A673 (cell line): ENCODE results near the gene IFNL1. TPM values are rescaled to one million over a fixed set of nuclear protein-coding genes. Genes with fewer than 3 reads are reported as not detected.

Source experiments
- BruUV-seq: library from RNA; stranded (reverse); fragments of 400-500 nt; replicated peaks from 2 replicates; lab custom pipeline; 2021; lab: Mats Ljungman, UMichigan
- CTCF ChIA-PET: fragments of 300-600 bp; sonication (Branson Sonifier 250); formaldehyde crosslinking; loops from one replicate; lab custom pipeline; 2022; ENCODE audit warnings: antibody characterized with exemption; lab: Charles Lee
- POLR2A ChIA-PET: fragments of 300-600 bp; sonication (Branson Sonifier 250); formaldehyde crosslinking; loops from one replicate; lab custom pipeline; 2022; ENCODE audit warnings: antibody characterized with exemption; ENCODE audit not compliant: low non-redundant PET; lab: Charles Lee
- DNase-seq: peaks from one replicate; pipeline ENCODE4 v3.0.0-alpha.2; 2015; ENCODE audit warnings: low spot score
- H3K27ac ChIP-seq: fragments of 200-600 bp; sonication (generic); 2 replicates; pipeline ENCODE4 v1.5.1; 2016; ENCODE audit warnings: mixed run types, low read depth, mild to moderate bottlenecking, mixed read lengths, antibody characterized with exemption, low read length; ENCODE audit not compliant: poor library complexity, severe bottlenecking
- H3K27me3 ChIP-seq: fragments of 200-600 bp; sonication (generic); replicated peaks from 2 replicates; pipeline ENCODE4 v1.6.1; 2017; ENCODE audit warnings: mixed run types, low read depth, mild to moderate bottlenecking, mixed read lengths, antibody characterized with exemption, low read length; ENCODE audit not compliant: insufficient read depth, poor library complexity
- H3K36me3 ChIP-seq: fragments of 200-600 bp; sonication (generic); 2 replicates; pipeline ENCODE4 v1.6.1; 2016; ENCODE audit warnings: mixed run types, mild to moderate bottlenecking, mixed read lengths, antibody characterized with exemption, low read length; ENCODE audit not compliant: insufficient read depth, poor library complexity, severe bottlenecking
- H3K4me1 ChIP-seq: fragments of 200-600 bp; sonication (generic); 2 replicates; pipeline ENCODE4 v1.6.1; 2017; ENCODE audit warnings: mixed run types, mild to moderate bottlenecking, mixed read lengths, antibody characterized with exemption, low read length; ENCODE audit not compliant: insufficient read depth, poor library complexity, severe bottlenecking
- H3K4me3 ChIP-seq: fragments of 200-600 bp; sonication (generic); 2 replicates; pipeline ENCODE4 v1.5.1; 2016; ENCODE audit warnings: low read depth, mixed run types, mild to moderate bottlenecking, mixed read lengths, low read length; ENCODE audit not compliant: poor library complexity, severe bottlenecking
- H3K9me3 ChIP-seq: fragments of 200-600 bp; sonication (generic); 2 replicates; pipeline ENCODE4 v1.6.1; 2016; ENCODE audit warnings: mixed run types, low read depth, mild to moderate bottlenecking, mixed read lengths, antibody characterized with exemption, low read length; ENCODE audit not compliant: poor library complexity, severe bottlenecking
- EZH2 ChIP-seq: fragments of 200-600 bp; sonication (generic); IDR thresholded peaks from 2 replicates; pipeline ENCODE4 v1.6.1; 2017; ENCODE audit warnings: borderline replicate concordance, low read depth, mild to moderate bottlenecking, mixed read lengths, antibody characterized with exemption, low read length; ENCODE audit not compliant: poor library complexity, severe bottlenecking
- intact Hi-C: fragments of 100-400 bp; cut with micrococcal nuclease; formaldehyde crosslinking; loops from one replicate; pipeline ENCODE4 v1.10.0; 2022; ENCODE audit not compliant: unreplicated experiment
- total RNA-seq: library from RNA; stranded (reverse); gene quantifications from 2 replicates; pipeline ENCODE4 v1.2.3, GENCODE V29; 2021
- TF ChIP-seq, protein P1 (sequence below): fragments of 300-800, 200-600 bp; sonication (generic); conservative IDR thresholded peaks from 2 replicates; pipeline ENCODE4 v1.5.1; 2017; ENCODE audit warnings: low read depth, mild to moderate bottlenecking, antibody characterized with exemption, low read length, moderate library complexity, mixed read lengths

Gene IFNL1
- total RNA-seq, 1 experiment from 2014 or later = not detected

DNA sequence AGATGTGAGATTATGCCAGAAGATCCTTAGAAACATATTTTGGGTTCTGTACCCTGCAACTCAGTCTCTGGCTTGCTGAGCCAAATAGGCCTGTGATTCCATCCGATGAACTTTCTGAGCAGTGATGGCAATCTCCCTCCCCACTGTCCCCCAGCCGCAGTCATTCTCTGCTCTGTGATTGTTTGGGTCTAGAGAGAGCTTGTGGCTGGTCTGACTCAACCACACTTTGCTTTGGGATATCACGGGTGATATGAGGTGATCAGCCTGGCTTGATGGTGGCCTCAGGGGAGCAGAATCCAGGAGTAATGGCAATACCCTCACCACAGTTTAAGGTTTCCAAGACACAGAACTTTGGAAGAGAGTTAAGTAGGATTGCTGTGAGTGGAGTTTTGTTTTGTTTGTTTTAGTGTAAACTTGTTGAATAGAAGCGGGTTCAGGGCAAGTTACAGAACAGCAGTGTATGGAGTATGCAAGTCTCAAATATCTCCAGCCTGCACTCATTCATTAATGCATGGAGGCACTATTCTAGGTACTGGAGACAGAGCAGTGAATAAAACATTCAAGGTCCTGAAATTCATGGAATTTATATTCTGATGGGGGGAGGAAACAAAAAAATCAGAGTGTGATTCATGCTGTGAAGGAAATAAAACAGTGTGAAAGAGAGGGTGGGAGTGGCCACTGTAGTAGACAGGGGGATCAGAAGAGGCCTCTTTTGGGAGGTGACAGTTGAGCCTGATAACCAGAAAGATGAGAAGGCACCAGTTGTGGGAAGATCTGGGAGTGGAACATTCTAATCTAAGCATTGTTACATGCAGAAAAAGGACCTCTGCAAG lies 51.3 kb downstream of the IFNL1 start:
- peak; percentile 35 for DNase-seq
- peak overlapping the region; percentile 60 for H3K27ac ChIP-seq
- no peak for TF ChIP-seq EZH2
- TF ChIP-seq, protein P1, sequence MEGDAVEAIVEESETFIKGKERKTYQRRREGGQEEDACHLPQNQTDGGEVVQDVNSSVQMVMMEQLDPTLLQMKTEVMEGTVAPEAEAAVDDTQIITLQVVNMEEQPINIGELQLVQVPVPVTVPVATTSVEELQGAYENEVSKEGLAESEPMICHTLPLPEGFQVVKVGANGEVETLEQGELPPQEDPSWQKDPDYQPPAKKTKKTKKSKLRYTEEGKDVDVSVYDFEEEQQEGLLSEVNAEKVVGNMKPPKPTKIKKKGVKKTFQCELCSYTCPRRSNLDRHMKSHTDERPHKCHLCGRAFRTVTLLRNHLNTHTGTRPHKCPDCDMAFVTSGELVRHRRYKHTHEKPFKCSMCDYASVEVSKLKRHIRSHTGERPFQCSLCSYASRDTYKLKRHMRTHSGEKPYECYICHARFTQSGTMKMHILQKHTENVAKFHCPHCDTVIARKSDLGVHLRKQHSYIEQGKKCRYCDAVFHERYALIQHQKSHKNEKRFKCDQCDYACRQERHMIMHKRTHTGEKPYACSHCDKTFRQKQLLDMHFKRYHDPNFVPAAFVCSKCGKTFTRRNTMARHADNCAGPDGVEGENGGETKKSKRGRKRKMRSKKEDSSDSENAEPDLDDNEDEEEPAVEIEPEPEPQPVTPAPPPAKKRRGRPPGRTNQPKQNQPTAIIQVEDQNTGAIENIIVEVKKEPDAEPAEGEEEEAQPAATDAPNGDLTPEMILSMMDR = no peak
- intact Hi-C loops = no loop called here
- no peaks in the 10 kb centered on the region for H3K9me3 ChIP-seq
- H3K27me3 ChIP-seq = no peaks in the 10 kb centered on the region
- no TSS peak for BruUV-seq
- peaks cover 20% of the 10 kb centered on the region for H3K36me3 ChIP-seq
- ChIA-PET CTCF (no interaction called here), POLR2A (no interaction called here)
- no peak overlapping the region for H3K4me3 ChIP-seq
- peaks cover 42% of the 10 kb centered on the region for H3K4me1 ChIP-seq

Other genes starting within 250 kb of the IFNL1 start
- not detected in 2 replicates for gene ACP7, start 212.0 kb upstream of the IFNL1 start, total RNA-seq
- 55.2 and 59.0 TPM in 2 replicates for gene PAK4, start 170.6 kb upstream of the IFNL1 start, total RNA-seq
- not detected in 2 replicates for gene NCCRP1, start 99.4 kb upstream of the IFNL1 start, total RNA-seq
- not detected in 2 replicates for gene SYCN, start 92.1 kb upstream of the IFNL1 start, total RNA-seq
- not detected in 2 replicates for gene IFNL3, start 51.4 kb upstream of the IFNL1 start, total RNA-seq
- gene IFNL4, start 47.6 kb upstream of the IFNL1 start, total RNA-seq = not detected in 2 replicates
- gene IFNL2, start 28.0 kb upstream of the IFNL1 start, total RNA-seq = not detected in 2 replicates
- gene LRFN1, start 24.5 kb downstream of the IFNL1 start, total RNA-seq = 3.7 and 5.0 TPM in 2 replicates
- 0.55 TPM in 1 of 2 replicates, not detected in the other for gene GMFG, start 39.6 kb downstream of the IFNL1 start, total RNA-seq
- gene SAMD4B, start 46.0 kb downstream of the IFNL1 start, total RNA-seq = 157 and 168 TPM in 2 replicates
- 70.2 and 73.3 TPM in 2 replicates for gene PAF1, start 94.7 kb downstream of the IFNL1 start, total RNA-seq
- gene MED29, start 95.0 kb downstream of the IFNL1 start, total RNA-seq = 37.1 and 41.9 TPM in 2 replicates
- gene ZFP36, start 110.4 kb downstream of the IFNL1 start, total RNA-seq = 7.1 and 8.1 TPM in 2 replicates
- 99.1 and 99.4 TPM in 2 replicates for gene PLEKHG2, start 116.3 kb downstream of the IFNL1 start, total RNA-seq
- 1,898 and 1,963 TPM in 2 replicates for gene RPS16, start 139.5 kb downstream of the IFNL1 start, total RNA-seq
- gene SUPT5H, start 149.2 kb downstream of the IFNL1 start, total RNA-seq = 160 and 169 TPM in 2 replicates
- 165 and 174 TPM in 2 replicates for gene TIMM50, start 184.4 kb downstream of the IFNL1 start, total RNA-seq
- 0.69 and 0.96 TPM in 2 replicates for gene DLL3, start 202.5 kb downstream of the IFNL1 start, total RNA-seq
- not detected in 2 replicates for gene SELENOV, start 218.7 kb downstream of the IFNL1 start, total RNA-seq
- 3.4 and 4.2 TPM in 2 replicates for gene EID2B, start 236.4 kb downstream of the IFNL1 start, total RNA-seq
- 25.0 and 25.2 TPM in 2 replicates for gene EID2, start 243.8 kb downstream of the IFNL1 start, total RNA-seq